ENCODE data around the gene STAT6.
"Not testable (repeated sequence)": the region's sequence is repeated elsewhere in the genome, so short reads cannot be mapped to it uniquely, and the experiment has no call there.

The STAT6 gene

GRCh38 chr12:57072661-57073060 is 38.5 kb downstream of the STAT6 start:
- no peak for DNase-seq (ENCODE audit: low spot score)
- TF ChIP-seq CTCF (IDR thresholded peaks at IDR 0.05; ENCODE audit: extremely low read depth, missing control alignments) = no peak

- DNase-seq (ENCODE audit: low spot score) = peak; percentile 52
- TF ChIP-seq CTCF (IDR thresholded peaks at IDR 0.05; ENCODE audit: extremely low read depth, missing control alignments) = peak; percentile 70
Observed at GRCh38 chr12:57069523-57069922, 41.6 kb downstream of the STAT6 start.

GRCh38 chr12:57066245-57066644 is 44.9 kb downstream of the STAT6 start:
- TF ChIP-seq CTCF (IDR thresholded peaks at IDR 0.05; ENCODE audit: extremely low read depth, missing control alignments) = no peak
- no peak for DNase-seq (ENCODE audit: low spot score)

- no peak for TF ChIP-seq CTCF (IDR thresholded peaks at IDR 0.05; ENCODE audit: extremely low read depth, missing control alignments)
- DNase-seq (ENCODE audit: low spot score) = peak; percentile 69
Observed at GRCh38 chr12:57063991-57064685, 47.0 kb downstream of the STAT6 start.

GRCh38 chr12:57058454-57058853 is 52.7 kb downstream of the STAT6 start:
- DNase-seq (ENCODE audit: low spot score) = no peak

GRCh38 chr12:57057067-57057751 is 54.0 kb downstream of the STAT6 start:
- TF ChIP-seq CTCF (IDR thresholded peaks at IDR 0.05; ENCODE audit: extremely low read depth, missing control alignments) = no peak
- DNase-seq (ENCODE audit: low spot score) = no peak

More at GRCh38 chr12:57058454-57058853, 52.7 kb downstream of the STAT6 start:
- TF ChIP-seq CTCF (IDR thresholded peaks at IDR 0.05; ENCODE audit: extremely low read depth, missing control alignments) = no peak

GRCh38 chr12:57055824-57056223 is 55.3 kb downstream of the STAT6 start:
- DNase-seq (ENCODE audit: low spot score) = no peak
- no peak for TF ChIP-seq CTCF (IDR thresholded peaks at IDR 0.05; ENCODE audit: extremely low read depth, missing control alignments)

GRCh38 chr12:57053901-57054300 is 57.3 kb downstream of the STAT6 start:
- DNase-seq (ENCODE audit: low spot score) = not testable (repeated sequence)

- DNase-seq (ENCODE audit: low spot score) = not testable (repeated sequence)
Observed at GRCh38 chr12:57053146-57053545, 58.0 kb downstream of the STAT6 start.
